AG04449 (cell line): ENCODE data around the gene KDM1A.

Experiments used
- CTCF ChIA-PET: fragments of 350-600 bp; formaldehyde crosslinking; extraction: SDS; loops from one replicate; lab custom pipeline; 2021; ENCODE audit warnings: antibody characterized with exemption; lab: Yijun Ruan, JAX
- POLR2A ChIA-PET: fragments of 400-600, 350-600 bp; formaldehyde crosslinking; extraction: SDS; loops from one replicate; lab custom pipeline; 2020; ENCODE audit warnings: antibody characterized with exemption, inconsistent platforms; lab: Yijun Ruan, JAX
- DNase-seq: peaks from one replicate; pipeline ENCODE4 v3.0.0-alpha.2; 2010; ENCODE audit warnings: low read depth, low spot score
- H3K4me3 ChIP-seq: 2 replicates; pipeline ENCODE4 v1.5.1; 2011; ENCODE audit warnings: low read depth, mild to moderate bottlenecking, control low read depth, low read length
- TF ChIP-seq, protein P1 (sequence below): IDR thresholded peaks from one replicate; pipeline ENCODE4 v1.5.1; 2011; ENCODE audit warnings: mild to moderate bottlenecking, moderate library complexity, low read length, control low read depth, inconsistent platforms; ENCODE audit not compliant: insufficient read depth; ENCODE audit errors: missing control alignments

KDM1A gene

DNA sequence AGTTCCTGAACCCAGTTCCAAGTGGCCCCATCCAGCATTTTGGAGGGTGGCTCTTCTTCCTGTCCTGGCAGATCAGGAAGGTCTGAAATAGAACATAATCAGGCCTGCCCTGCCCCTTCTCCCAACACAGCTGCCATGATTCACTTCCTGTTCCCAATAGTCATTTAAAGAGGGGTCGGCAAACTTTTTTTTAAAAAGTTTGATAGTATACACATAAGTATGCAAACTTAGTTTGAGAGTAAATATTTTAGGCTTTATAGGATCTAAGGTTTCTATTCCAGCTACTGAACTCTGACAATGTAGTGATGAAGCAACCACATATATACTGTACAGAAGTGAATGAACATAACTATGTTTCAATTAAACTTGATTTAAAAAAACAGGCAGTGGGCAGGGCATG lies 83.0 kb downstream of the KDM1A start:
- ChIA-PET POLR2A (interaction anchor here (0.6 to 1.5 kb wide), 2 partner anchors 65 to 66 kb away, joined by 3 to 4 read pairs; partner anchors contain the start of gene LUZP1), CTCF (interaction anchor here (0.8 to 12.8 kb wide), 5 partner anchors 10 to 125 kb away, joined by 3 to 579 read pairs (median 109); partner anchors contain the start of gene LUZP1)
- H3K4me3 ChIP-seq = no peak overlapping the region
- no peak for DNase-seq
- TF ChIP-seq, protein P1, sequence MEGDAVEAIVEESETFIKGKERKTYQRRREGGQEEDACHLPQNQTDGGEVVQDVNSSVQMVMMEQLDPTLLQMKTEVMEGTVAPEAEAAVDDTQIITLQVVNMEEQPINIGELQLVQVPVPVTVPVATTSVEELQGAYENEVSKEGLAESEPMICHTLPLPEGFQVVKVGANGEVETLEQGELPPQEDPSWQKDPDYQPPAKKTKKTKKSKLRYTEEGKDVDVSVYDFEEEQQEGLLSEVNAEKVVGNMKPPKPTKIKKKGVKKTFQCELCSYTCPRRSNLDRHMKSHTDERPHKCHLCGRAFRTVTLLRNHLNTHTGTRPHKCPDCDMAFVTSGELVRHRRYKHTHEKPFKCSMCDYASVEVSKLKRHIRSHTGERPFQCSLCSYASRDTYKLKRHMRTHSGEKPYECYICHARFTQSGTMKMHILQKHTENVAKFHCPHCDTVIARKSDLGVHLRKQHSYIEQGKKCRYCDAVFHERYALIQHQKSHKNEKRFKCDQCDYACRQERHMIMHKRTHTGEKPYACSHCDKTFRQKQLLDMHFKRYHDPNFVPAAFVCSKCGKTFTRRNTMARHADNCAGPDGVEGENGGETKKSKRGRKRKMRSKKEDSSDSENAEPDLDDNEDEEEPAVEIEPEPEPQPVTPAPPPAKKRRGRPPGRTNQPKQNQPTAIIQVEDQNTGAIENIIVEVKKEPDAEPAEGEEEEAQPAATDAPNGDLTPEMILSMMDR = no peak

DNA sequence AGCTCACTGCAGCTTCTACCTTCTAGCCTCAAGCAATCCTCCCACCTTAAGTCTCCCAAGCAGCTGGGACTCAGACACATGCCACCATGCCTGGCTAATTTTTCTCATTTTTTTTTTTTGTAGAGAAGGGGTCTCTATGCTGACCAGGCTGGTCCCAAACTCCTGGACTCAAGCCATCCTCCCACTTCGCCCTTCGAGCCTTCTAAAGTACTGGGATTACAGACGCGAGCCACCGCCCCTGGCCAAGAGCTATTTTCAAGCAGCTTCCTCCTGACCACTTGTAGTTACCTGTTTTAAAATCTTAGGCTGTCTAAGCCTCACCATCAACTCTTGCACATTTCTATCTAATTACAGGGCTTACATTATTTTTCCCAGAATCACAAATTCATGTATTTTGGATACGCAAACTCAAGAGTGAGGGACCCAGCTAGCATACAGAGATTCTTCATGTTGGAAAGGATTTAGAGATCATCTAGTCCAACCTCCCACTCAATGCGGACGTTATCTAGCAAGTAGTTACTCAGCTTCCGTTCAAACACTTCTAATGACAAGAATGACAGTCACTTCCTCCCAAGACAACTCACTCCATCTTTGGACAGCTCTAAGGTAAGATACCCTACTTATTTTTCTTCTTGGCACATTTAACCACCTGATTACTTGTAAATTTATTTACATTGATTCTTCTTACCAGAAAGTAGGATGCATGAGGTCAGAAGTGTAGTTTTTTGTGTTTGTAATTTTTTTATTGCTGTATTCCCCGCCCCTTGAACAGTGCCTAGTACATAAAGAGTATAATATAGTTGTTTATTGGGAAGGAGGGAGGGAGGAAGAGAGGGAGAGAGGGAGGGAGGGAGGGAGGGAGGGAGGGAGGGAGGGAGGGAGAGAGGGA lies 84.0 kb downstream of the KDM1A start:
- DNase-seq = no peak
- TF ChIP-seq, protein P1 = no peak
- H3K4me3 ChIP-seq = no peak overlapping the region
- CTCF ChIA-PET = interaction anchor here (0.8 to 12.8 kb wide), 6 partner anchors 9 to 126 kb away, joined by 3 to 579 read pairs (median 58); partner anchors contain the start of gene LUZP1
- POLR2A ChIA-PET = interaction anchor here (1.5 kb wide), 1 partner anchor 65 kb away, joined by 4 read pairs; the partner anchor contains the start of gene LUZP1

DNA sequence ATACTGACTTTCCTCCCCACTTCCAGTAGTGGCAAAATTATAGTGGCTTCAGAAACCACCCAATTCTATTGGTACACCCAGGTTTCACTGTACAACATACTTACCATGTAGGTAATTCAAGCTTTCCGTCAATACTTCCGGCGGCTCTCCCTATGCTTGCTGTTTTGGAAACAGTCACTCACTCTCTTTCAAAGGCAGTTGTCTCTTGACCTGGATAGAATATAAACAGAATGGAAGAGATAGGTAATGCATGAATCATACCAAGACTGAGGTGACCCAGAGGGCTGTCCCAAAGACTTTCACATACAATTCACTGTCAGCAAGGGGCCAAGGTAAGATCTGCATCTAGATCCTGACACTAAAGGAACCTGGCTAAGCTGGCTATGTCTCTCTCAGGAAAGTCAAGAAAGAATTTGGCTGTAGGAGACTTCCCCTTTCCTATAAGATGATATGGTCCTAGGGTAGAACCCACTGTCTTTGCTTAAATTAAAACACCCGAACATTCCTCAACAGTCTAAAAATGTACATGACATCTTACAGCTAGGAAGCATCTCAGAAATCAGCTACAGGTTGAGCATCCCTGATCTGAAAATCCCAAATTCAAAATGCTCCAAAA lies 89.8 kb downstream of the KDM1A start:
- no peak for DNase-seq
- TF ChIP-seq, protein P1 = no peak
- POLR2A ChIA-PET = no interaction called here
- CTCF ChIA-PET = interaction anchor here (1.0 to 10.9 kb wide), 2 partner anchors 10 to 76 kb away, joined by 3 to 109 read pairs; no protein-coding TSS in a partner anchor
- no peak overlapping the region for H3K4me3 ChIP-seq

DNA sequence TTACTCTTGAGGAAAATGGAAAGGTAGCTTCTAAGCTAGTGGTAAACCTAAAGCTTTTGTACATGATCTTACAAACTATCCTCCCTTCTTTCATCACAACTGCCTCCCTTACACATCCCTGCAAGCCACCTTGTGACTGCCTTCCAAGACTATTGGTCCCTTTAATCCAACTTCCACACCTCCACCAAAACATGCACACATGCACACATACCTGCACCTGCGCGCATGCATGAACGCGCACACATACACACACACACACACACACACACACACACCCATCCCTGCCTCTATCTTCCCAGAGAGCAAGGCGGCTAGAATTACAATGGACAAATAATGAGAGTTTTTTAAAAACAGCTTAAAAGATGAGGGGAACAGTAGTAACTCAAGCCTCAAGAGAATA lies 91.1 kb downstream of the KDM1A start:
- no peak for DNase-seq
- CTCF ChIA-PET = interaction anchor here (0.8 to 10.9 kb wide), 3 partner anchors 10 to 75 kb away, joined by 4 to 109 read pairs (median 24); no protein-coding TSS in a partner anchor
- POLR2A ChIA-PET = no interaction called here
- H3K4me3 ChIP-seq = no peak overlapping the region
- TF ChIP-seq, protein P1 = no peak

DNA sequence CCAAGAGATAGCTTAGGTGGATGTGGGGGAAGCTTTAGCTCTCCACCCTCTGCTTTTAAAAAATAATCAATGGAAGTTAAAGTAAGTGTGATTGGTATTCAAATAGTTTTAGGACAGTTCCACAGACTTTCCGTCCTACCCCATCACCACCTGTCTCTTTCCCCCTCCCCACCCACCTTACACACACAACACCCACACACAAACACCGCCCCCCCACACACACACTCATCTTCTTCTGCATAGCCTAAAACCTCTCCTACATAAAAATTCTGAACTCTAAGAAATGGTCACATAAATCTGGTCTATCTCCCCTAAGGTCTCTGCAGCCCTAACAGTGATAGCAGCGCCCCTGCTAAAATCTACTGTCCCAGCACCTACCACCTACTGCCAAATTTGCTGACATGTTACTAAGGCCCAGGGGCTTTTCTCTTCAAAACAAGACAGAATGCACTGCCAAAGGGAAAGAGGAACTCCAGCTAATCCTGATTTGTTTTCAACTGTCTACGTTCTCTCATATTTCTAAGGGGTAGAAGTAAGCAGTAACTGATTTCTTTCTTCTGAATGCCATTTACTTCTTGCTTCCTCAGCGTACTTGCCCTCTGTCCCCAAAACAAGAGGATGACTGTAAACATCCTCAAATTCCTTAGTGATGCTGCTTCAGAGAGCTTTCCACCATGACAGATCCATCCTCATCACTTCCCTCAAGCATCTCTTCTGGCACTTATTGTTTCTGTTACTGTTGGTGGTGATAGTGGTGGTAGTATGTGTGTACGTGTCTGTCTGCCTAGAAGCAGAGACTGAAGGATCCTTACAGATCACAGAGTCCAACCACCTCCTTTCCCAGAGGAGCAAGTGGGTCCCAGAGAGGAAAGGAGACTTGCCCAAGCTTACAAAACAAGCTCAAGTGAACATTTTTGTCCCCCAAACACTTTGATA lies 92.6 kb downstream of the KDM1A start:
- POLR2A ChIA-PET = no interaction called here
- TF ChIP-seq, protein P1 = no peak
- H3K4me3 ChIP-seq = no peak overlapping the region
- CTCF ChIA-PET = interaction anchor here (0.8 to 10.9 kb wide), 4 partner anchors 9 to 73 kb away, joined by 3 to 109 read pairs (median 14); no protein-coding TSS in a partner anchor
- no peak for DNase-seq
